Neural cell (in vitro differentiated cells): Measurements from ENCODE around the gene PIK3IP1.

ENCODE experiments used
- CTCF ChIP-seq: fragments of 450-650 bp; IDR thresholded peaks from 2 replicates; pipeline ENCODE4 v1.5.1; 2014; ENCODE audit warnings: antibody characterized with exemption, mild to moderate bottlenecking, moderate library complexity; ENCODE audit not compliant: poor library complexity, severe bottlenecking
- EP300 ChIP-seq: fragments of 450-650 bp; conservative IDR thresholded peaks from 2 replicates; pipeline ENCODE4 v1.6.1; 2014; ENCODE audit warnings: antibody characterized with exemption, mild to moderate bottlenecking, moderate library complexity; ENCODE audit not compliant: poor library complexity, severe bottlenecking
- EZH2 ChIP-seq: fragments of 200-600, 300-800 bp; shearing (Covaris generic), sonication (generic); IDR thresholded peaks from 2 replicates; pipeline ENCODE4 v1.6.1; 2014; ENCODE audit warnings: antibody characterized with exemption, low read length, borderline replicate concordance, mild to moderate bottlenecking; ENCODE audit not compliant: insufficient read depth, poor library complexity, severe bottlenecking
- MXI1 ChIP-seq: fragments of 450-650 bp; conservative IDR thresholded peaks from 2 replicates; pipeline ENCODE4 v1.6.1; 2014; ENCODE audit warnings: antibody characterized with exemption, mild to moderate bottlenecking; ENCODE audit not compliant: poor library complexity, severe bottlenecking
- POLR2AphosphoS5 ChIP-seq: IDR thresholded peaks from 2 replicates; pipeline ENCODE4 v1.6.1; 2012
- RAD21 ChIP-seq: fragments of 450-650 bp; conservative IDR thresholded peaks from 2 replicates; pipeline ENCODE4 v1.6.1; 2014; ENCODE audit warnings: antibody characterized with exemption, mild to moderate bottlenecking, moderate library complexity
- REST ChIP-seq: IDR thresholded peaks from 2 replicates; pipeline ENCODE4 v1.6.1; 2012; ENCODE audit warnings: borderline replicate concordance
- SMC3 ChIP-seq: fragments of 450-650 bp; conservative IDR thresholded peaks from 2 replicates; pipeline ENCODE4 v1.6.1; 2014; ENCODE audit warnings: antibody characterized with exemption, mild to moderate bottlenecking, moderate library complexity; ENCODE audit not compliant: poor library complexity

DNA sequence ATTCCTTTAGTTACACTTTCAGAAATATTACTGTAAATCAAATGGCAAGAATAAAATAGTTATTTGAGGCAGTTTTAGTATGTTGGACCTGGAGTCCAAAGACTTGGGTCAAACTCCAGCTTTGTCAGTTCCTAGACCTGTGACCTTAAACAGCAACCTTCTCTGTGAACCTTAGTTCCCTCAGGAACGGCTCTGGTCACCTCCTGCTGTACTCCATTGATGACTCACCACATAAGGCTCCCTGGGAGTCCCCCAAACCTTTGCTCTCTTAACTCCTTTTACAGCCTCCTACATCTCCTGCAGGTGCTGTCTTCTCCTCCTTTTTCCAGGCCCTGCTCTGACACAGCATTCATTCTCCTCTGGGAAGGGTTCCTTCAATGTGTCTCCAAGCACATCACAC lies 51.1 kb downstream of the PIK3IP1 start:
- no peak for TF ChIP-seq POLR2AphosphoS5
- TF ChIP-seq CTCF, result no peak
- no peak for TF ChIP-seq EZH2
- no peak for TF ChIP-seq REST
- no peak for TF ChIP-seq RAD21
- TF ChIP-seq EP300, result no peak
- no peak for TF ChIP-seq SMC3
- TF ChIP-seq MXI1, result no peak
